T follicular helper cell (primary cell): ENCODE measurements around the gene EXPH5.
A peak's percentile ranks its signal among the peaks of the same experiment; 100 is the strongest.

ENCODE experiments used
- DNase-seq: peaks from one replicate; pipeline ENCODE4 v3.0.0-alpha.2; 2020; ENCODE audit warnings: low read depth

Gene EXPH5

DNA sequence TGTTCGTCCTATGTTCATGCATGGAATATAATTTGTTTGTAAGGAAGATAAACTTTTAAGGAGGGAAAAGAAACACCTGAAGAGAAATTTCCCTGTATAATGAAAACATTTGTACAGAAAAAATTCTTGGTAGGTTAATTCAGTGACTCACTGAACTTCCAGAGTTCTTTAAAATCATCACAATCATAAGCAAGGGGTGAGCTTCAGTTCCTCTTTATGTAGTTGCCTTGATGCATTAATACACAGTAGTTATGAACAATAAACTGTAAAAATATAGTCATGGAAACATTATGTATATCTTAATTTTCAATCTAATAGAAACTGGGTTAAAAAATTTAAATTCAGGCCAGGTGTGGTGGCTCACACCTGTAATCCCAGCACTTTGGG lies 125.1 kb downstream of the EXPH5 start:
- no peak for DNase-seq

DNA sequence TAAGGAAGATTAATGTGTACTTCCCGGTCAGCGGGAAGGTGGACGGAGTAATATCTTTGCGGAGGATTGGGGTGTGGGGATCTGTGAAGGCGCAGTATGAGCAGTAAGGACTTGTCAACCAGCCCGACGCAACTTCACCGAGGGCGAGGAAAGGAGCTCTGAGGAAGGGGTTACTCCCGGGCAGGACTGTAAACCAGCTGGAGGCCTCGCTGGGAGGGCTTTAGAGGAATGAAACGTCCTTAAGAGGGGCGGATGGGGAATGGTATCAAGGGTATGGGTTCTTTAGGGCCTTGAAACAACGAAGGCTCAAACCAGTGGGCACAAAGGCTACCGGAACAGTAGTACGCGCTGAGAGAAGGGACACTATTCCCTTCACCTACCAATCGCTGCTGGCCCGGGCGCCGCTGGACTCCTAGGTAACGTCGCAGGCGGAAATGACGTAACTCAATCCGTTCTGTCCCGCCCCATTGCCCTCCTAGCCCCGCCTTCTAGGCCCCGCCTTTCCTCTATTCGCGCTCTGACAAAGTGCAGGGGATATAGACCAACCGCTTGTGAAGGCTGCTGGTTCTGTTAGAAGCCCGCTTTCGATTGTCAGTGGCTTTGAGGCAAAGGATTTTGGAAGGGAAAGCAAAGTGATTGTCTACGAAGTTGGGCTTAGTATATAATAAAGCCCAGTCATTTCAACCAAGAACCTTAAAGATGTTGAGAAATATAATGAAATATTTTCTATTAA lies 126.3 kb downstream of the EXPH5 start, which contains the start of gene C11orf65:
C11orf65 (minus strand) TSS at position 439 of the 733 bp plus-strand sequence. CDS start 5,970 bp downstream, outside the sequence.
- DNase-seq: peak; percentile 92

DNA sequence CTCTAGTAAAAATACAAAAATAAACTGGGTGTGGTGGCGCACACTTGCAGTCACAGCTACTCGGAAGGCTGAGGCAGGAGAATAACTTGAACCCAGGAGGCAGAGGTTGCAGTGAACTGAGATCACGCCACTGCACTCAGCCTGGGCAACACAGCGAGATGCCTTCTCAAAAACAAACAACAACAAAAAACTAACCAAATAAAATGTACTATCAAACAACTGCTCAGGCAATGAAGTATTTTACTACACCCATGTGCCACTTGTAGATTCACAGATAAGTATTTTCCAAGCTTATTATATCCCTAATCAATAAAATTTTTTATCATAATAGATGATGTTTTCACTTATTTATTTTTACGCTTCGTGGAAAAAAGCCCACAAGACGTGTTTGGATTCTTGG lies 127.2 kb downstream of the EXPH5 start:
- no peak for DNase-seq
